Epithelial cell of esophagus (primary cell): Measurements from ENCODE around the gene TRMT112.

ENCODE experiments used
- DNase-seq: peaks from one replicate; pipeline ENCODE4 v3.0.0; 2010; ENCODE audit warnings: low read depth
- H3K4me3 ChIP-seq: 2 replicates; pipeline ENCODE4 v1.5.1; 2011; ENCODE audit warnings: mild to moderate bottlenecking, low read length, control low read depth
- TF ChIP-seq, protein P1 (sequence below): IDR thresholded peaks from 2 replicates; pipeline ENCODE4 v1.5.1; 2011; ENCODE audit warnings: low read depth, mild to moderate bottlenecking, low read length, control low read depth, inconsistent platforms; ENCODE audit not compliant: insufficient read depth; ENCODE audit errors: missing control alignments

The TRMT112 gene

GRCh38 chr11:64305075-64305690 is 12.2 kb downstream of the TRMT112 start, which contains the start of gene ESRRA:
TSS of gene ESRRA (plus strand) at chr11:64305524. CDS start at chr11:64307180, 1,656 bp downstream.
- peak; percentile 99 for DNase-seq
- H3K4me3 ChIP-seq: peak within 1 kb of the TSS; percentile 79
- TF ChIP-seq, protein P1, sequence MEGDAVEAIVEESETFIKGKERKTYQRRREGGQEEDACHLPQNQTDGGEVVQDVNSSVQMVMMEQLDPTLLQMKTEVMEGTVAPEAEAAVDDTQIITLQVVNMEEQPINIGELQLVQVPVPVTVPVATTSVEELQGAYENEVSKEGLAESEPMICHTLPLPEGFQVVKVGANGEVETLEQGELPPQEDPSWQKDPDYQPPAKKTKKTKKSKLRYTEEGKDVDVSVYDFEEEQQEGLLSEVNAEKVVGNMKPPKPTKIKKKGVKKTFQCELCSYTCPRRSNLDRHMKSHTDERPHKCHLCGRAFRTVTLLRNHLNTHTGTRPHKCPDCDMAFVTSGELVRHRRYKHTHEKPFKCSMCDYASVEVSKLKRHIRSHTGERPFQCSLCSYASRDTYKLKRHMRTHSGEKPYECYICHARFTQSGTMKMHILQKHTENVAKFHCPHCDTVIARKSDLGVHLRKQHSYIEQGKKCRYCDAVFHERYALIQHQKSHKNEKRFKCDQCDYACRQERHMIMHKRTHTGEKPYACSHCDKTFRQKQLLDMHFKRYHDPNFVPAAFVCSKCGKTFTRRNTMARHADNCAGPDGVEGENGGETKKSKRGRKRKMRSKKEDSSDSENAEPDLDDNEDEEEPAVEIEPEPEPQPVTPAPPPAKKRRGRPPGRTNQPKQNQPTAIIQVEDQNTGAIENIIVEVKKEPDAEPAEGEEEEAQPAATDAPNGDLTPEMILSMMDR: no peak

DNA sequence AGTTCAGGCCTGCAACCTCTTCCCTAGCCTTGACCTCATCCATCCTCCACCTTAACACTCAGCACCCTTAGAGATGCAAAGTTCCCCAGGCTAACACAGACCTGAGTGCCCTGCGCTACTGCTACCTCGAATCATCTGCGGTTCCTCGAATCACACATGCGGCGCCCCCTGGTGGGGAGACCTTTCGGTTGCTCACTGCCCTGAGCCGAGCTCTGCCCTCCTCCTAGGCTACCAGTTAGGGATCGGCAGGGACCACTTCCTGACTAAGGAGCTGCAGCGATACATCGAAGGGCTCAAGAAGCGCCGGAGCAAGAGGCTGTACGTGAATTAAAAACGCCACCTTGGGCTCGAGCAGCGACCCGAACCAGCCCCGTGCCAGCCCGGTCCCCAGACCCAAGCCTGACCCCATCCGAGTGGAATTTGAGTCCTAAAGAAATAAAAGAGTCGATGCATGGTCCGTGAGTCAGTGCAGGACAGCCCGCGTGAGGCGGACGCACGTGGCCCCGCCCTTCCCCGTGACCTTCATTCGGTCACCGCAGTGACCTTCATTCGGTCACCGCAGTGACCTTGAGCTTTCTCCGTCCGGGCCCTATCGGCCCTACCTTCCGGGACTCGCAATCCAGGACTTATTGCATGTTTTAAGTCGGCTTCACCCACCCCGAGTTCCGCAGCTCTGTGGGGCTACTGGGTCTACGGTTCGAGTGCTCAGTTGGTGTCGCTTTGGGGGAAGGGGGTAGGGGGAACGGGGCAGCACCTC is 12.9 kb downstream of the TRMT112 start:
- H3K4me3 ChIP-seq: peak overlapping the region; percentile 75
- peak; percentile 92 for DNase-seq
- TF ChIP-seq, protein P1: peak; percentile 84

DNA sequence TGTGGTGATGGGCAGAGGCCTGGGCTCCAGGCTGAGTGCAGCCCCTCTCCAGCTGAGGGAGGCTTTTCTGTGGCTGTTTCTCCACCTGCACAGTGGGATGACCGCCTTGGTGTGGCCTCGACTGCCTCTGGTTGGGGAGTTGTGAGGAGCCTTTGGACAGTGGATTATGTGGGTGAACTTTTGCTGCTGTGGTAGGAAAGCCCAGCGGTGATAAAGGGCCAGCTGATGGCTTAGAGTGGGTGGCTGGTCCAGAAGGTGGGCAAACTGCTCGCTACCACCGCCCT is 13.4 kb downstream of the TRMT112 start:
- no peak for DNase-seq
- peak overlapping the region; percentile 75 for H3K4me3 ChIP-seq
- TF ChIP-seq, protein P1: no peak

GRCh38 chr11:64303109-64304031 is 14.0 kb downstream of the TRMT112 start:
- peak; percentile 64 for DNase-seq
- TF ChIP-seq, protein P1: no peak
- H3K4me3 ChIP-seq: no peak overlapping the region

DNA sequence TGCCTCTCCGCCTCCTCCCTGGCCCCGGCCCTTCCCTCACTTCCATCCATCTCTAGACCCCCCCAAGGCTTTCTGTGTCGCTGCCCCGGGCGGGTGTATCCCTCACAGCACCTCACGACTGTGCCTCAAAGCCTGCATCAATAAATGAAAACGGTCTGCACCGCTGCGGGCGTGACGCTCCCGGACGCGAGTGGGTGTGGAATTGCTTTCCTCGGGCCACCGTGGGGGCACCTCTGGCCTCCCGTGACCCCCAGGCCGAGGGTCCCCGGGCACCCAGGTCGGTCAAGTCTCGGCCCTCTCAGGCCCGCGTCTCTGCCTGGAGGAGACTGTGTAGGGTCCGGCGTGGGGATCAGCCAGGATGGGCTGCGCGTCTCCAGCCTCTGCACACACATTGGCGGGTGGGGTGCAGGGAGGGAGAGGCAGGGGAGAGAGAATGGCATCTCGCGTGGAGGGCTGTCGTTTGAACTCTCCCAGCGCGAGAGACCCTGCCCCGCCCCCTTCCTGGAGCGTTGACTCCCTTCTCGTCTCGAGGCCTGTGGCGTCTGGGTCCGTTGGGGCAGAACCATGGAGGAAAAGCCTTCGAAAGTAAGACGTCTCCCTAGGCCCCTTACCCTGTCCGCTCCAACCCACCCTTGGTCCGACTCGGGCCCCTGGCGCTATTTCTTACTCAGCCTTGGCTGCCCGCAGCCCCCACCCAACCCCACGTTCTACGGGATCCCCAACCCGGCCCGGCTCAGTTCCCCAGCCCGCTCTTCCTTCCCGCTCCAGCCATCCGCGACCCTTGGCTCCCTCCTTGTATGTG is 17.3 kb downstream of the TRMT112 start, which contains the start of gene CATSPERZ:
CATSPERZ (plus strand) TSS at position 512 of the 802 bp plus-strand sequence; CDS start at position 565, 53 bp downstream.
- no peak for DNase-seq
- H3K4me3 ChIP-seq: peak within 1 kb of the TSS; percentile 35
- TF ChIP-seq, protein P1: no peak
